Neural cell (in vitro differentiated cells): ENCODE results near the gene SMARCB1. TPM values are rescaled to one million over a fixed set of nuclear protein-coding genes. Genes with fewer than 3 reads are reported as not detected.

Source experiments
- H2AFZ ChIP-seq: fragments of 200-600, 300-800 bp; sonication (generic), shearing (Covaris generic); 2 replicates; pipeline ENCODE4 v1.6.0; 2014; ENCODE audit warnings: low read depth, mild to moderate bottlenecking, antibody characterized with exemption, low read length, moderate library complexity
- H3F3A ChIP-seq: fragments of 200-600 bp; shearing (Covaris generic); 2 replicates; pipeline ENCODE4 v1.6.1; 2016; ENCODE audit warnings: mild to moderate bottlenecking, moderate library complexity, mixed read lengths, antibody characterized with exemption, low read length; ENCODE audit not compliant: insufficient read depth, poor library complexity, severe bottlenecking
- H3K27ac ChIP-seq: fragments of 200-600, 300-800 bp; sonication (generic), shearing (Covaris generic); 2 replicates; pipeline ENCODE4 v1.5.1; 2014; ENCODE audit warnings: mild to moderate bottlenecking, low read length, moderate library complexity
- H3K27me3 ChIP-seq: fragments of 300-800, 200-600 bp; sonication (generic), shearing (Covaris generic); 2 replicates; pipeline ENCODE4 v1.6.0; 2014; ENCODE audit warnings: mild to moderate bottlenecking, low read depth, low read length, moderate library complexity; ENCODE audit not compliant: insufficient read depth
- H3K36me3 ChIP-seq: fragments of 300-800, 200-600 bp; sonication (generic), shearing (Covaris generic); 2 replicates; pipeline ENCODE4 v1.5.1; 2014; ENCODE audit warnings: mild to moderate bottlenecking, antibody characterized with exemption, low read length, moderate library complexity; ENCODE audit not compliant: insufficient read depth
- H3K4me2 ChIP-seq: fragments of 300-800, 200-600 bp; sonication (generic), shearing (Covaris generic); 2 replicates; pipeline ENCODE4 v1.6.0; 2014; ENCODE audit warnings: mild to moderate bottlenecking, low read length
- H3K4me3 ChIP-seq: fragments of 300-800, 200-600 bp; sonication (generic), shearing (Covaris generic); 2 replicates; pipeline ENCODE4 v1.5.1; 2014; ENCODE audit warnings: mild to moderate bottlenecking, low read length, moderate library complexity
- H3K79me2 ChIP-seq: fragments of 200-600 bp; shearing (Covaris generic); replicated peaks from 2 replicates; pipeline ENCODE4 v1.6.0; 2014; ENCODE audit warnings: mild to moderate bottlenecking, low read length, moderate library complexity; ENCODE audit not compliant: insufficient read depth
- H3K9ac ChIP-seq: fragments of 300-800, 200-600 bp; sonication (generic), shearing (Covaris generic); 2 replicates; pipeline ENCODE4 v1.6.1; 2016; ENCODE audit warnings: mild to moderate bottlenecking, low read length, mixed read lengths
- H3K9me2 ChIP-seq: fragments of 200-600 bp; shearing (Covaris generic); 2 replicates; pipeline ENCODE4 v1.6.1; 2016; ENCODE audit warnings: mild to moderate bottlenecking, low read length, mixed read lengths; ENCODE audit not compliant: insufficient read depth
- H3K9me3 ChIP-seq: fragments of 200-600, 300-800 bp; sonication (generic), shearing (Covaris generic); 2 replicates; pipeline ENCODE4 v1.6.1; 2016; ENCODE audit warnings: mild to moderate bottlenecking, mixed run types, low read length, moderate library complexity, mixed read lengths
- H4K20me1 ChIP-seq: fragments of 200-600 bp; shearing (Covaris generic); 2 replicates; pipeline ENCODE4 v1.6.1; 2016; ENCODE audit warnings: mild to moderate bottlenecking, mixed run types; ENCODE audit not compliant: insufficient read depth
- CTCF ChIP-seq: fragments of 450-650 bp; IDR thresholded peaks from 2 replicates; pipeline ENCODE4 v1.5.1; 2014; ENCODE audit warnings: antibody characterized with exemption, mild to moderate bottlenecking, moderate library complexity; ENCODE audit not compliant: poor library complexity, severe bottlenecking
- EP300 ChIP-seq: fragments of 450-650 bp; conservative IDR thresholded peaks from 2 replicates; pipeline ENCODE4 v1.6.1; 2014; ENCODE audit warnings: antibody characterized with exemption, mild to moderate bottlenecking, moderate library complexity; ENCODE audit not compliant: poor library complexity, severe bottlenecking
- EZH2 ChIP-seq: fragments of 200-600, 300-800 bp; shearing (Covaris generic), sonication (generic); IDR thresholded peaks from 2 replicates; pipeline ENCODE4 v1.6.1; 2014; ENCODE audit warnings: antibody characterized with exemption, low read length, borderline replicate concordance, mild to moderate bottlenecking; ENCODE audit not compliant: insufficient read depth, poor library complexity, severe bottlenecking
- MXI1 ChIP-seq: fragments of 450-650 bp; conservative IDR thresholded peaks from 2 replicates; pipeline ENCODE4 v1.6.1; 2014; ENCODE audit warnings: antibody characterized with exemption, mild to moderate bottlenecking; ENCODE audit not compliant: poor library complexity, severe bottlenecking
- POLR2AphosphoS5 ChIP-seq: IDR thresholded peaks from 2 replicates; pipeline ENCODE4 v1.6.1; 2012
- RAD21 ChIP-seq: fragments of 450-650 bp; conservative IDR thresholded peaks from 2 replicates; pipeline ENCODE4 v1.6.1; 2014; ENCODE audit warnings: antibody characterized with exemption, mild to moderate bottlenecking, moderate library complexity
- REST ChIP-seq: IDR thresholded peaks from 2 replicates; pipeline ENCODE4 v1.6.1; 2012; ENCODE audit warnings: borderline replicate concordance
- SMC3 ChIP-seq: fragments of 450-650 bp; conservative IDR thresholded peaks from 2 replicates; pipeline ENCODE4 v1.6.1; 2014; ENCODE audit warnings: antibody characterized with exemption, mild to moderate bottlenecking, moderate library complexity; ENCODE audit not compliant: poor library complexity
- TAF1 ChIP-seq: IDR thresholded peaks from 2 replicates; pipeline ENCODE4 v1.6.1; 2012; ENCODE audit warnings: low read depth
- polyA plus RNA-seq: library from polyadenylated mRNA; depleted of rRNA; stranded (reverse); fragments of >200 nt; gene quantifications from 2 replicates; pipeline ENCODE4 v1.2.3, GENCODE V29; 2014

Gene SMARCB1
- polyA plus RNA-seq, 1 donor from 2014 or later, result 97.5 TPM

DNA sequence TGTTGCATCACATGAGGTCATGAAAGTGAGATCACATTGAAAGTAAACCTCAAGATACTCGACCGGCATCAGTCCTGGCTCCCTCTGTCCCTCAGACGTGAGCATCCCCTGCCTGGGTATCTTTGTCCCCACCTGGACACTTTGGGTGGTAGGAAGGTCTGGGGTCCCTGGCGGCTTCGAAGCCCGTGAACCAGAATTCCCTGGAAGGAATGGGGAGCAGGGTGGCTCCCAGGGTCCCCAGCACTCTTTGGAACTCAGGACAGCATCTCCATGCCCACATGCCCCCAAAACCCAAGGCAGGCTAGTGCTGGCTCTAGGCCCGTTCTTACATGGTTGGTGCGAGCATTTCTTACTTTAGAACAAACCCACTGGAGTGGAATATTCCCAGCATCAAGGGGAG is 44.5 kb downstream of the SMARCB1 start:
- no peaks in the 10 kb centered on the region for H3K36me3 ChIP-seq
- no peaks in the 10 kb centered on the region for H3K27me3 ChIP-seq
- no peaks in the 10 kb centered on the region for H3K9me3 ChIP-seq
- H3K79me2 ChIP-seq, result peaks cover 12% of the 10 kb centered on the region
- no peak overlapping the region for H3K4me3 ChIP-seq
- H3K4me2 ChIP-seq, result no peak overlapping the region
- H4K20me1 ChIP-seq, result no peaks in the 10 kb centered on the region
- H3K27ac ChIP-seq, result no peak overlapping the region
- no peaks in the 10 kb centered on the region for H3K9me2 ChIP-seq
- TF ChIP-seq EZH2 (no peak), CTCF (no peak), EP300 (no peak), RAD21 (no peak), TAF1 (no peak), REST (no peak), SMC3 (no peak), POLR2AphosphoS5 (no peak), MXI1 (no peak)
- H3F3A ChIP-seq, result no peaks in the 10 kb centered on the region
- no peak overlapping the region for H2AFZ ChIP-seq
- H3K9ac ChIP-seq, result no peak overlapping the region

DNA sequence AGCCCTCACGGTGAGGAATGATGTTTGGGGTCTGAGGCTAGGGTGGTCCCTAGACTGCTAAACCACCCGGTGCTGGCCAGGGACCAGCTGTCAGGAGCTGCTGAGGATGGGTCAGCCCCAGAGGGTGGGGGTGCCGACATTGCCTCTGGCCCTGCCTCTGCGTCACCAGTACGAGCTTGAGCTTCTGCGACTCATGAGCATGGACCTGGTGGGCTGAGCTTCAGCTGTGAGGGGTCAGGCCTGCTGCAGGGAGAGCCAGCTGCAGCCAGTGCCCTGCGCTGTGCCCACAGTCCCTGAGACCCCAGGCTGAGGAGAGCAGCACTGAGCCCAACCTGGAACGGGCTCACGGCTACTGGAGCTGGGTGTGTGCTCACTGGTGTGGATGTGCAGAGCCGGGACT is 45.0 kb downstream of the SMARCB1 start:
- Histone ChIP-seq H3K79me2 (peaks cover 12% of the 10 kb centered on the region), H2AFZ (no peak overlapping the region), H3K27ac (no peak overlapping the region), H3K9ac (no peak overlapping the region), H3F3A (no peaks in the 10 kb centered on the region), H3K27me3 (no peaks in the 10 kb centered on the region), H3K4me3 (no peak overlapping the region), H3K36me3 (no peaks in the 10 kb centered on the region), H3K9me2 (no peaks in the 10 kb centered on the region), H3K9me3 (no peaks in the 10 kb centered on the region), H4K20me1 (no peaks in the 10 kb centered on the region), H3K4me2 (no peak overlapping the region)
- TF ChIP-seq POLR2AphosphoS5 (no peak), SMC3 (no peak), MXI1 (no peak), REST (no peak), EZH2 (no peak), TAF1 (no peak), RAD21 (no peak), EP300 (no peak), CTCF (no peak)
